ENCODE measurements around the gene LRFN4. TPM values are rescaled to one million over a fixed set of nuclear protein-coding genes. Genes with fewer than 3 reads are reported as not detected.
A peak's percentile ranks its signal among the peaks of the same experiment; 100 is the strongest.

The LRFN4 gene
- total RNA-seq, 1 experiment from 2014 or later, result 30.3 TPM

DNA sequence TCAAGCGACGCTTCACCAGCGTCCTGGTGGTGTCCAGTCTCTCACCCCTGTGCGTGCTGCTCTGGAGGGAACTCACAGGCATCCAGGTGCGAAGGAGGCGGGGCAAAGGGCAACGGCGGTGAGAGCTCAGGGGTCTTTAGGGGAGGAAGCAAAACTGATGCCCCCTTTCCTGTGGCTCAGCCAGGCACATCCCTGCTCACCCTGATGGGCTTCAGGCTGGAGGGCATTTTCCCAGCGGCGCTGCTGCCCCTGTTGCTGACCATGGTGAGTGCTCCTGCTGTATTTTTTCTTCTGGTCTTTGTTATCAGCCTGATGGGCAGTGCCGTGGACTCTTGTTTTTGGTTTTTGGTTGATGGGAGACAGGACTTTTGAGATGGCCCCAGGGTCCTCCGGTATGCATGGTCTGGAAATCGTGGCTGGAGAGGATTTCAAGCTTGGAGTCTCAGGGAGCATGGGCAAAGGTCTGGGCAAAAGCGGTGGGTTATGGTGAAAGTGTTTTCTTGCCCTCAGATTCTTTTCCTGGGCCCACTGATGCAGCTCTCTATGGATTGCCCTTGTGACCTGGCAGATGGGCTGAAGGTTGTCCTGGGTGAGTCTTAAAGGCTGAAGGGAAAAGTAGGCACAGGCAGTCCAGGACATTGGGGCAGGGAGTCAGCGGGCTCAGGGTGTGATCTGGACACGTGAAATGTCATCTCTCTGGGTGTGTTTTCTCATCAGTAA is 12.9 kb upstream of the LRFN4 start:
- H3K4me1 Mint-ChIP-seq (ENCODE audit: low read depth, unreplicated experiment), result peaks cover 32% of the 10 kb centered on the region
- no peak for DNase-seq
- TSS peak; percentile 77 for BruUV-seq (replicated peaks)
- no peaks in the 10 kb centered on the region for H3K27me3 Mint-ChIP-seq (ENCODE audit: unreplicated experiment)
- TF ChIP-seq, protein P1, sequence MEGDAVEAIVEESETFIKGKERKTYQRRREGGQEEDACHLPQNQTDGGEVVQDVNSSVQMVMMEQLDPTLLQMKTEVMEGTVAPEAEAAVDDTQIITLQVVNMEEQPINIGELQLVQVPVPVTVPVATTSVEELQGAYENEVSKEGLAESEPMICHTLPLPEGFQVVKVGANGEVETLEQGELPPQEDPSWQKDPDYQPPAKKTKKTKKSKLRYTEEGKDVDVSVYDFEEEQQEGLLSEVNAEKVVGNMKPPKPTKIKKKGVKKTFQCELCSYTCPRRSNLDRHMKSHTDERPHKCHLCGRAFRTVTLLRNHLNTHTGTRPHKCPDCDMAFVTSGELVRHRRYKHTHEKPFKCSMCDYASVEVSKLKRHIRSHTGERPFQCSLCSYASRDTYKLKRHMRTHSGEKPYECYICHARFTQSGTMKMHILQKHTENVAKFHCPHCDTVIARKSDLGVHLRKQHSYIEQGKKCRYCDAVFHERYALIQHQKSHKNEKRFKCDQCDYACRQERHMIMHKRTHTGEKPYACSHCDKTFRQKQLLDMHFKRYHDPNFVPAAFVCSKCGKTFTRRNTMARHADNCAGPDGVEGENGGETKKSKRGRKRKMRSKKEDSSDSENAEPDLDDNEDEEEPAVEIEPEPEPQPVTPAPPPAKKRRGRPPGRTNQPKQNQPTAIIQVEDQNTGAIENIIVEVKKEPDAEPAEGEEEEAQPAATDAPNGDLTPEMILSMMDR (IDR thresholded peaks at IDR 0.05; ENCODE audit: unreplicated experiment), result no peak
- H3K36me3 Mint-ChIP-seq (ENCODE audit: insufficient read depth, unreplicated experiment), result peaks cover 67% of the 10 kb centered on the region
- H3K4me3 Mint-ChIP-seq (ENCODE audit: low read depth, unreplicated experiment), result peak overlapping the region; percentile 92
- CTCF ChIA-PET, result interaction anchor here (0.6 kb wide), 1 partner anchor 12 kb away, joined by 3 read pairs; no protein-coding TSS in a partner anchor
- intact Hi-C loops (cut with micrococcal nuclease; ENCODE audit: unreplicated experiment), result no loop called here
- peak overlapping the region; percentile 94 for H3K27ac Mint-ChIP-seq (ENCODE audit: unreplicated experiment)
- no peaks in the 10 kb centered on the region for H3K9me3 Mint-ChIP-seq (ENCODE audit: low read depth, unreplicated experiment)

DNA sequence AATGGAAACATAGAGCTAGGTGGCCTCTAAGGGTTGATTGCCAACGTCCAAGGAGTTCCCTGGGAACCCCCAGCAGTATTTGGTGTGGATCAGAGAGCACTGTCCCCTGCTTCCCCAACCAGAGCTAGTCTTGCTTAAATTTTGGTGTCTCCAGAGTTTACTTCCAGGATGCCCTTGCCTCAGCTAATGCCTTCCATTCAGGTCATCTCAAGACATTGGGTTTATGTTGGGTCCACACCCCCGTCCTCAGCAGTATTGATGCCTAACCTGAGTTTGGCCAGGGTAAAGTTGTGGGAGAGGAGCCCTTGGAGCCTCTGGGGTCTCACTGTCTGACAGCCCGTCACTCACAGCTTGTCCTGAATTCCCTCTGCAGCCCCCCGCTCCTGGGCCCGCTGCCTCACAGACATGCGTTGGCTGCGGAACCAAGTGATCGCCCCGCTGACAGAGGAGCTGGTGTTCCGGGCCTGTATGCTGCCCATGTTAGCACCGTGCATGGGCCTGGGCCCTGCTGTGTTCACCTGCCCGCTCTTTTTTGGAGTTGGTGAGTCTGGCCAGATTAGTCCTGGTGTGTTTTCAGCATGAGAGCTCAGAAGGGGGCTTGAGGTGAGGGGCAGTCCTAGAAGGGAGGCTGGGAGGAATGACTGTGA is 12.2 kb upstream of the LRFN4 start:
- no peak for DNase-seq
- Mint-ChIP-seq H3K9me3 (ENCODE audit: low read depth, unreplicated experiment) (no peaks in the 10 kb centered on the region), H3K4me3 (ENCODE audit: low read depth, unreplicated experiment) (peak overlapping the region; percentile 92), H3K27ac (ENCODE audit: unreplicated experiment) (peak overlapping the region; percentile 94), H3K27me3 (ENCODE audit: unreplicated experiment) (no peaks in the 10 kb centered on the region), H3K4me1 (ENCODE audit: low read depth, unreplicated experiment) (peaks cover 32% of the 10 kb centered on the region), H3K36me3 (ENCODE audit: insufficient read depth, unreplicated experiment) (peaks cover 72% of the 10 kb centered on the region)
- CTCF ChIA-PET, result interaction anchor here (0.7 kb wide), 1 partner anchor 124 kb away, joined by 3 read pairs; no protein-coding TSS in a partner anchor
- intact Hi-C loops (cut with micrococcal nuclease; ENCODE audit: unreplicated experiment), result no loop called here
- TF ChIP-seq, protein P1 (IDR thresholded peaks at IDR 0.05; ENCODE audit: unreplicated experiment), result no peak
- BruUV-seq (replicated peaks), result no TSS peak

DNA sequence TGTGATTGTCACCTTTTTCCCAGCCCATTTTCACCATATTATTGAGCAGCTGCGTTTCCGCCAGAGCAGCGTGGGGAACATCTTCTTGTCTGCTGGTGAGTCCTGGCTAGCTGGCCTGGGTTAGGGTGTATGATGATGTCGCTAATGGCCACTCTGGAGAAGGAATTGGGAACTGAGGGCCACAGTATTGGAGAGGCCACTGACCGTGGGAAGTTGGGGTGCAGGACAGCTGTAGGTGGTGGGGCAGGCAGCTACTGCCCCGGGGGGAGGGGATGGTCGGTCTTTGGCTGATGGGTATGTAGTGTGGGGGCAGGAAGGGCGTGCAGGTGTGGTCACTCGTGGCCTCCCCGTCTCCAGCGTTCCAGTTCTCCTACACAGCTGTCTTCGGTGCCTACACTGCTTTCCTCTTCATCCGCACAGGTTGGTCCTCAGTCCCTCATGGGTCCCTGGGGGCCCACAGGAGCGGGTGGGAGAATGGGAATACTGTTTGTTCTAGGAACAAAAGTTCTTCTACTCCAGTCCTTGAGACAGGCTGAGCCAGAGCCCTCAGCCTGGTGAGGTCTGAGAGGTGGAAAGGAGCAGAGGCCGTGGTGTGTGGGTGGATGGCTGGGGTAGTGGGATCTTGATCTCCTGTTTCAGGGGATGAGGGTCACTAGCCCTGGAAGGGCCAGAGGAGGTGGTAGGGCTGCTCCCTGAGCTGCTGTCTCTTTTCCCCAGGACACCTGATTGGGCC is 11.6 kb upstream of the LRFN4 start:
- Mint-ChIP-seq H3K27me3 (ENCODE audit: unreplicated experiment) (no peaks in the 10 kb centered on the region), H3K4me3 (ENCODE audit: low read depth, unreplicated experiment) (peak overlapping the region; percentile 92), H3K9me3 (ENCODE audit: low read depth, unreplicated experiment) (no peaks in the 10 kb centered on the region), H3K4me1 (ENCODE audit: low read depth, unreplicated experiment) (peaks cover 29% of the 10 kb centered on the region), H3K36me3 (ENCODE audit: insufficient read depth, unreplicated experiment) (peaks cover 76% of the 10 kb centered on the region), H3K27ac (ENCODE audit: unreplicated experiment) (no peak overlapping the region)
- intact Hi-C loops (cut with micrococcal nuclease; ENCODE audit: unreplicated experiment), result no loop called here
- DNase-seq, result no peak
- CTCF ChIA-PET, result interaction anchor here (0.7 to 0.8 kb wide), 2 partner anchors 125 to 302 kb away, joined by 3 to 4 read pairs; no protein-coding TSS in a partner anchor
- TF ChIP-seq, protein P1 (IDR thresholded peaks at IDR 0.05; ENCODE audit: unreplicated experiment), result no peak
- BruUV-seq (replicated peaks), result no TSS peak

DNA sequence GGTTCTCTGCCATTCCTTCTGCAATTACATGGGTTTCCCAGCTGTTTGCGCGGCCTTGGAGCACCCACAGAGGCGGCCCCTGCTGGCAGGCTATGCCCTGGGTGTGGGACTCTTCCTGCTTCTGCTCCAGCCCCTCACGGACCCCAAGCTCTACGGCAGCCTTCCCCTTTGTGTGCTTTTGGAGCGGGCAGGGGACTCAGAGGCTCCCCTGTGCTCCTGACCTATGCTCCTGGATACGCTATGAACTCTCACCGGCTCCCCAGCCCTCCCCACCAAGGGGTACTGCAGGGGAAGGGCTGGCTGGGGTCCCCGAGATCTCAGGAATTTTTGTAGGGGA is 11.0 kb upstream of the LRFN4 start:
- no peak for DNase-seq
- peaks cover 24% of the 10 kb centered on the region for H3K4me1 Mint-ChIP-seq (ENCODE audit: low read depth, unreplicated experiment)
- no peak overlapping the region for H3K27ac Mint-ChIP-seq (ENCODE audit: unreplicated experiment)
- no peaks in the 10 kb centered on the region for H3K27me3 Mint-ChIP-seq (ENCODE audit: unreplicated experiment)
- intact Hi-C loops (cut with micrococcal nuclease; ENCODE audit: unreplicated experiment), result no loop called here
- H3K4me3 Mint-ChIP-seq (ENCODE audit: low read depth, unreplicated experiment), result no peak overlapping the region
- TF ChIP-seq, protein P1 (IDR thresholded peaks at IDR 0.05; ENCODE audit: unreplicated experiment), result no peak
- peaks cover 75% of the 10 kb centered on the region for H3K36me3 Mint-ChIP-seq (ENCODE audit: insufficient read depth, unreplicated experiment)
- no peaks in the 10 kb centered on the region for H3K9me3 Mint-ChIP-seq (ENCODE audit: low read depth, unreplicated experiment)
- CTCF ChIA-PET, result interaction anchor here (0.8 to 1.0 kb wide), 2 partner anchors 10 to 303 kb away, joined by 4 to 5 read pairs; no protein-coding TSS in a partner anchor
- BruUV-seq (replicated peaks), result no TSS peak
